ENCODE measurements around the gene HOMER1. TPM values are rescaled to one million over a fixed set of nuclear protein-coding genes. Genes with fewer than 3 reads are reported as not detected.
A peak's percentile ranks its signal among the peaks of the same experiment; 100 is the strongest.

The HOMER1 gene
- total RNA-seq, 1 experiment from 2014 or later = 9.1 TPM

DNA sequence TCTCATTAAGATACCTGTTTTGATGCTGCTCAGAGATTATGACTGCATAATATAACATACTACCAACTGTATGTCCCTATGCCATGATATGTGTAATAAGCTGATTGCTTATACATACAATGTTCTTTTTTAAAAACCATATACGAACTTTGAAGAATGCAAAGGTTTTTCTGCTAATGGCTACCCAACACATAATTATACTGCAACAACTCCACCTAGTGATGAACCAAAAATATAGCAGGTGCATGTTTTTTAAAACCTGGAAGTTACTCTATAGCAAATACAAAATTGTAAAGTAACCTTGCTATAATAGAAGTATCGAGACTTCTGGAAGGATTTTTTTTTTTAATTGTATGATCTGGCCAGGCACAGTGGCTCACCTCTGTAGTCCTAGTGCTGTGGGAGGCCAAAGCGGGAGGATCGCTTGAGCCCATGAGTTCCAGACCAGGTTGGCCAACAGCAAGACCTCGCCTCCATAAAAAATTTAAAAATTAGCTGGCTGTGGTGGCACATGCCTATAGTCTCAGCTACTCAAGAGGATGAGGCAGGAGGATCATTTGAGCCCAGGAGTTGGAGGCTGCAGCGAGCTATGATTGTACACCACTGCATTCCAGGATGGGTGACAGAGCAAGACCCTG is 49.1 kb downstream of the HOMER1 start:
- H3K9me2 ChIP-seq (replicated peaks; ENCODE audit: low read length) = no peaks in the 10 kb centered on the region
- POLR2A ChIA-PET (ENCODE audit: unreplicated experiment) = interaction anchor here (0.6 kb wide), 1 partner anchor 49 kb away, joined by 3 read pairs; the partner anchor contains the start of gene HOMER1
- peak overlapping the region; percentile 50 for H3K4me2 ChIP-seq (ENCODE audit: low read length)
- H3K4me3 ChIP-seq (ENCODE audit: low read length) = peak overlapping the region; percentile 40; the same call in 1 of the 2 replicates
- TF ChIP-seq EZH2 (IDR thresholded peaks at IDR 0.05; ENCODE audit: low read length, unreplicated experiment) (no peak), EZH2phosphoT487 (IDR thresholded peaks at IDR 0.05; ENCODE audit: borderline replicate concordance, low read length) (no peak)
- TF ChIP-seq, protein P1, sequence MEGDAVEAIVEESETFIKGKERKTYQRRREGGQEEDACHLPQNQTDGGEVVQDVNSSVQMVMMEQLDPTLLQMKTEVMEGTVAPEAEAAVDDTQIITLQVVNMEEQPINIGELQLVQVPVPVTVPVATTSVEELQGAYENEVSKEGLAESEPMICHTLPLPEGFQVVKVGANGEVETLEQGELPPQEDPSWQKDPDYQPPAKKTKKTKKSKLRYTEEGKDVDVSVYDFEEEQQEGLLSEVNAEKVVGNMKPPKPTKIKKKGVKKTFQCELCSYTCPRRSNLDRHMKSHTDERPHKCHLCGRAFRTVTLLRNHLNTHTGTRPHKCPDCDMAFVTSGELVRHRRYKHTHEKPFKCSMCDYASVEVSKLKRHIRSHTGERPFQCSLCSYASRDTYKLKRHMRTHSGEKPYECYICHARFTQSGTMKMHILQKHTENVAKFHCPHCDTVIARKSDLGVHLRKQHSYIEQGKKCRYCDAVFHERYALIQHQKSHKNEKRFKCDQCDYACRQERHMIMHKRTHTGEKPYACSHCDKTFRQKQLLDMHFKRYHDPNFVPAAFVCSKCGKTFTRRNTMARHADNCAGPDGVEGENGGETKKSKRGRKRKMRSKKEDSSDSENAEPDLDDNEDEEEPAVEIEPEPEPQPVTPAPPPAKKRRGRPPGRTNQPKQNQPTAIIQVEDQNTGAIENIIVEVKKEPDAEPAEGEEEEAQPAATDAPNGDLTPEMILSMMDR (conservative IDR thresholded peaks at IDR 0.05; ENCODE audit: low read depth, low read length) = peak; percentile 80
- no peak overlapping the region for H3K27ac ChIP-seq (ENCODE audit: low read length)
- H2AFZ ChIP-seq (ENCODE audit: low read length) = peak overlapping the region; percentile 57; the same call in 1 of the 2 replicates
- no peaks in the 10 kb centered on the region for H3K27me3 ChIP-seq (ENCODE audit: low read length)
- H3K4me1 ChIP-seq (ENCODE audit: insufficient read depth, low read length) = no peaks in the 10 kb centered on the region
- no peaks in the 10 kb centered on the region for H3K36me3 ChIP-seq (ENCODE audit: low read depth, low read length)
- CTCF ChIA-PET = interaction anchor here (0.6 to 1.4 kb wide), 6 partner anchors 71 to 619 kb away, joined by 3 to 6 read pairs (median 4); no protein-coding TSS in a partner anchor
- ATAC-seq (peak; percentile 55), DNase-seq (peak; percentile 52)
- no TSS peak for BruUV-seq (replicated peaks)
- H3K9ac ChIP-seq (ENCODE audit: low read length) = no peak overlapping the region
- H3F3A ChIP-seq (ENCODE audit: low read length, unreplicated experiment) = no peaks in the 10 kb centered on the region
- H3K79me2 ChIP-seq (ENCODE audit: low read length) = no peaks in the 10 kb centered on the region
- H4K20me1 ChIP-seq (ENCODE audit: low read length) = no peaks in the 10 kb centered on the region
- intact Hi-C loops (cut with micrococcal nuclease) = loop anchor here (1.0 to 10.0 kb wide), 5 partner anchors 72 to 440 kb away; no protein-coding TSS in a partner anchor
- H3K9me3 ChIP-seq (ENCODE audit: low read length) = no peaks in the 10 kb centered on the region

DNA sequence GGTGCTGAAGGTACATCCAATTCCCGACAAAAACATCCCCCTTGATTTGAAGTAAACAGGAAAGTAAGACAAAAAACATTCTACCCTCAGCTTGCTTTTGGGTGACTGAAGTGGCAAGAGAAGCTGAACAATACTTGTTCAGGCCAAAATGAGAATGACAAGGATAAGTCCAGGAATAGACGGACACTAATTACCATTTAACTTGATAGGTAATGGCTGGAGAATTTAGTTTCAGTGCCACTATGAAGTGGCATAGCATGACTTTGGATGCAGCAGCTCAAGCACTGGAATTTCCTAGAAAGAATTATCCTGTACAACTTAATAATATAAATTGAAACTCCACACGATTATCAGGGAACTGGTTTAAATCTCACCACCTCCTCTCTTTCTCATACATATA is 49.7 kb downstream of the HOMER1 start:
- peak overlapping the region; percentile 50 for H3K4me2 ChIP-seq (ENCODE audit: low read length)
- H3K36me3 ChIP-seq (ENCODE audit: low read depth, low read length) = no peaks in the 10 kb centered on the region
- no peaks in the 10 kb centered on the region for H3K9me3 ChIP-seq (ENCODE audit: low read length)
- H3K4me1 ChIP-seq (ENCODE audit: insufficient read depth, low read length) = no peaks in the 10 kb centered on the region
- ATAC-seq (no peak), DNase-seq (no peak)
- no peaks in the 10 kb centered on the region for H4K20me1 ChIP-seq (ENCODE audit: low read length)
- no peaks in the 10 kb centered on the region for H3F3A ChIP-seq (ENCODE audit: low read length, unreplicated experiment)
- H3K27me3 ChIP-seq (ENCODE audit: low read length) = no peaks in the 10 kb centered on the region
- H3K9ac ChIP-seq (ENCODE audit: low read length) = no peak overlapping the region
- intact Hi-C loops (cut with micrococcal nuclease) = loop anchor here (1.0 to 10.0 kb wide), 5 partner anchors 73 to 439 kb away; no protein-coding TSS in a partner anchor
- H3K9me2 ChIP-seq (replicated peaks; ENCODE audit: low read length) = no peaks in the 10 kb centered on the region
- no peak overlapping the region for H3K4me3 ChIP-seq (ENCODE audit: low read length)
- no TSS peak for BruUV-seq (replicated peaks)
- TF ChIP-seq, protein P1 (conservative IDR thresholded peaks at IDR 0.05; ENCODE audit: low read depth, low read length) = no peak
- no peak for TF ChIP-seq EZH2phosphoT487 (IDR thresholded peaks at IDR 0.05; ENCODE audit: borderline replicate concordance, low read length)
- TF ChIP-seq EZH2 (IDR thresholded peaks at IDR 0.05; ENCODE audit: low read length, unreplicated experiment) = no peak
- ChIA-PET POLR2A (ENCODE audit: unreplicated experiment) (no interaction called here), CTCF (interaction anchor here (1.4 kb wide), 1 partner anchor 331 kb away, joined by 6 read pairs; no protein-coding TSS in a partner anchor)
- H3K79me2 ChIP-seq (ENCODE audit: low read length) = no peaks in the 10 kb centered on the region
- no peak overlapping the region for H3K27ac ChIP-seq (ENCODE audit: low read length)
- peak overlapping the region; percentile 57; the same call in 1 of the 2 replicates for H2AFZ ChIP-seq (ENCODE audit: low read length)

DNA sequence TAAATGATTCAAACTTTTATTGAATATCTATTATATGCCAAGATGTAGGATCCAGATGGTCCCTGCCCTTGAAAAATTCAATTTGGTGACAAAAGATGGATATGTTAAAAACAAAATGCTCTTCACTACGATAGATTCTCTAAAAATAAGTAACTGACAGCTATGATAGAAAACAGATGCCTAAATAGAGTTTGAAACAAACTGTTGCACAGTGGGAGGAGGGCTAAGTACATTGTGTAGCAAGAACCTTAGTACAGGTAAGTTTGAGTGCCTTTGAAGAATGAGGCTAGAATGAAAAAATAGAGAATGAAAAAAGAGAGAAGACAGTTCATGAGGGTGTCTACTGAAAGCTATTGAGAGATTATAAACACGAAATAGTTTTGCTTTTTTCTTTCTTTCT is 54.3 kb downstream of the HOMER1 start:
- Histone ChIP-seq H3K79me2 (ENCODE audit: low read length) (no peaks in the 10 kb centered on the region), H3K36me3 (ENCODE audit: low read depth, low read length) (0 out of 2 replicates have a peak, but pooled peaks cover 2% of the 10 kb centered on the region), H3K4me2 (ENCODE audit: low read length) (no peak overlapping the region), H3K4me1 (ENCODE audit: insufficient read depth, low read length) (no peaks in the 10 kb centered on the region), H3F3A (ENCODE audit: low read length, unreplicated experiment) (no peaks in the 10 kb centered on the region), H3K4me3 (ENCODE audit: low read length) (no peak overlapping the region), H3K9me2 (replicated peaks; ENCODE audit: low read length) (no peaks in the 10 kb centered on the region), H2AFZ (ENCODE audit: low read length) (no peak overlapping the region), H3K9ac (ENCODE audit: low read length) (no peak overlapping the region), H4K20me1 (ENCODE audit: low read length) (no peaks in the 10 kb centered on the region), H3K27ac (ENCODE audit: low read length) (no peak overlapping the region), H3K27me3 (ENCODE audit: low read length) (no peaks in the 10 kb centered on the region), H3K9me3 (ENCODE audit: low read length) (no peaks in the 10 kb centered on the region)
- no peak for TF ChIP-seq EZH2phosphoT487 (IDR thresholded peaks at IDR 0.05; ENCODE audit: borderline replicate concordance, low read length)
- no peak for TF ChIP-seq EZH2 (IDR thresholded peaks at IDR 0.05; ENCODE audit: low read length, unreplicated experiment)
- TF ChIP-seq, protein P1 (conservative IDR thresholded peaks at IDR 0.05; ENCODE audit: low read depth, low read length) = no peak
- DNase-seq (no peak), ATAC-seq (no peak)
- no TSS peak for BruUV-seq (replicated peaks)
- ChIA-PET CTCF (no interaction called here), POLR2A (ENCODE audit: unreplicated experiment) (no interaction called here)
- intact Hi-C loops (cut with micrococcal nuclease) = loop anchor here (5.0 to 10.0 kb wide), 2 partner anchors 78 to 155 kb away; no protein-coding TSS in a partner anchor
